Right renal cortex interstitium (tissue), 3 donors: ENCODE data around the gene WBP2. TPM values are rescaled to one million over a fixed set of nuclear protein-coding genes. Genes with fewer than 3 reads are reported as not detected.

Experiments
- DNase-seq, 3 donors: peaks; one replicate each; pipeline ENCODE4 v3.0.0-alpha.2; 2013; ENCODE audit warnings: low read depth in 3 of 3, low spot score in 2 of 3
- polyA plus RNA-seq, 3 donors: library from polyadenylated mRNA; unstranded; fragments of 120-200 nt; gene quantifications; one replicate each; pipeline ENCODE4 v1.2.1, GENCODE V29; 2013; ENCODE audit not compliant: insufficient read length in 3 of 3

WBP2 gene
- polyA plus RNA-seq, 3 donors: 70.2 to 86.7 (median 82.8) TPM

GRCh38 chr17:75832164-75832651, 22.9 kb downstream of the WBP2 start:
- no peak for DNase-seq

- no peak for DNase-seq
Observed at GRCh38 chr17:75831032-75831571, 24.0 kb downstream of the WBP2 start.

GRCh38 chr17:75830164-75831031, 24.7 kb downstream of the WBP2 start:
- no peak for DNase-seq

- DNase-seq: no peak
Observed at GRCh38 chr17:75829747-75830146, 25.4 kb downstream of the WBP2 start.

GRCh38 chr17:75828741-75829140, 26.4 kb downstream of the WBP2 start:
- no peak for DNase-seq

- no peak for DNase-seq
Observed at GRCh38 chr17:75828076-75828400, 27.1 kb downstream of the WBP2 start.

GRCh38 chr17:75827308-75828075, 27.6 kb downstream of the WBP2 start:
- DNase-seq: peak in 1 of 3 donors; percentile 44

- DNase-seq: no peak
Observed at GRCh38 chr17:75826561-75827307, 28.4 kb downstream of the WBP2 start.

- no peak for DNase-seq
Observed at GRCh38 chr17:75825748-75826370, 29.3 kb downstream of the WBP2 start.

GRCh38 chr17:75825149-75825552, 30.0 kb downstream of the WBP2 start:
- no peak for DNase-seq

GRCh38 chr17:75824666-75825065, 30.5 kb downstream of the WBP2 start:
- no peak for DNase-seq

GRCh38 chr17:75824050-75824552, 31.0 kb downstream of the WBP2 start:
- no peak for DNase-seq

GRCh38 chr17:75823257-75824041, 31.7 kb downstream of the WBP2 start:
- DNase-seq: no peak

- DNase-seq: no peak
Observed at GRCh38 chr17:75822800-75823166, 32.4 kb downstream of the WBP2 start.

- DNase-seq: no peak
Observed at GRCh38 chr17:75822119-75822799, 32.9 kb downstream of the WBP2 start.

- no peak for DNase-seq
Observed at GRCh38 chr17:75821552-75821951, 33.6 kb downstream of the WBP2 start.

GRCh38 chr17:75820094-75821080, 34.7 kb downstream of the WBP2 start:
- DNase-seq: no peak

- DNase-seq: no peak
Observed at GRCh38 chr17:75819678-75820077, 35.5 kb downstream of the WBP2 start.
